ENCODE results near the gene RNASEH1. TPM values are rescaled to one million over a fixed set of nuclear protein-coding genes. Genes with fewer than 3 reads are reported as not detected.
A peak's percentile ranks its signal among the peaks of the same experiment; 100 is the strongest.
"Not testable (repeated sequence)": the region's sequence is repeated elsewhere in the genome, so short reads cannot be mapped to it uniquely, and the experiment has no call there.

Gene RNASEH1
- total RNA-seq, 2 donors from 2014 or later, result 24.7 to 47.2 TPM

DNA sequence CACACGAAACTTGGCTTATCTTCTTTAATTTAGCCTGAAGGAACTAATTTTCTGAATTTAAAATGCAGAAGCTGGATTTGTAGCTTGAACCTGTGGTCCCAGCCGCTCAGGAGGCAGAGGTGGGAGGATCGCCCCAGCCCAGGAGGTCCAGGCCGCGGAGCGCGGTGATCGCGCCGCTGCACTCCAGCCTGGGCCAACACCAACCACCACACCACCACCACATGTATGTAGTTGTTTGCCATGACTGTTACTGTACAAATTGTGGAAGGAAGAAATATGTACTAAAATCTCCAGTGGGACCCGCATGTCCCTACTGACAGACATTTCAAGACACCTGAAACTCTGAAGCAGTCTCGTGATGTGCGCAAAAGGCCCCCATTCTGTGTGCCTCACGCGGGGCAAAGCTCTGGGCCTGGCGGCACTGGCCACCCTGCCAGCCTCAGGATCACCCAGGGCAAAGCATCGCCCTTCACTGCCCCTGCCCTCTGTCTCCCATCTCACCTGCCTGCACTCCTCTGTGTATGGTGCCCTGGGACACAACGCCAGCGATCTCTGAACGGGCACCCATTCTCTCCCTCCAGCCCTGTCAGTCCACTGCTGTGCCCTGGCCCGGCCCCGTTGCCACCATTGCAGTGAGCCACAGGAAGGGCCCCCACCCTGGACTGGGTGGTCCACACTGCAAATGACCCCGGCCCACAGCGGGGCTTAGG, 28.7 kb downstream of the RNASEH1 start:
- DNase-seq (ENCODE audit: low spot score) (no peak), ATAC-seq (no peak)
- no peak overlapping the region for H3K27ac Mint-ChIP-seq
- H3K4me1 Mint-ChIP-seq (ENCODE audit: low read depth in 2 of 2), result no peaks in the 10 kb centered on the region
- H3K36me3 Mint-ChIP-seq, result no peaks in the 10 kb centered on the region
- no peak overlapping the region for H3K4me3 Mint-ChIP-seq
- no peaks in the 10 kb centered on the region for H3K9me3 Mint-ChIP-seq
- H3K27me3 Mint-ChIP-seq, result no peaks in the 10 kb centered on the region

DNA sequence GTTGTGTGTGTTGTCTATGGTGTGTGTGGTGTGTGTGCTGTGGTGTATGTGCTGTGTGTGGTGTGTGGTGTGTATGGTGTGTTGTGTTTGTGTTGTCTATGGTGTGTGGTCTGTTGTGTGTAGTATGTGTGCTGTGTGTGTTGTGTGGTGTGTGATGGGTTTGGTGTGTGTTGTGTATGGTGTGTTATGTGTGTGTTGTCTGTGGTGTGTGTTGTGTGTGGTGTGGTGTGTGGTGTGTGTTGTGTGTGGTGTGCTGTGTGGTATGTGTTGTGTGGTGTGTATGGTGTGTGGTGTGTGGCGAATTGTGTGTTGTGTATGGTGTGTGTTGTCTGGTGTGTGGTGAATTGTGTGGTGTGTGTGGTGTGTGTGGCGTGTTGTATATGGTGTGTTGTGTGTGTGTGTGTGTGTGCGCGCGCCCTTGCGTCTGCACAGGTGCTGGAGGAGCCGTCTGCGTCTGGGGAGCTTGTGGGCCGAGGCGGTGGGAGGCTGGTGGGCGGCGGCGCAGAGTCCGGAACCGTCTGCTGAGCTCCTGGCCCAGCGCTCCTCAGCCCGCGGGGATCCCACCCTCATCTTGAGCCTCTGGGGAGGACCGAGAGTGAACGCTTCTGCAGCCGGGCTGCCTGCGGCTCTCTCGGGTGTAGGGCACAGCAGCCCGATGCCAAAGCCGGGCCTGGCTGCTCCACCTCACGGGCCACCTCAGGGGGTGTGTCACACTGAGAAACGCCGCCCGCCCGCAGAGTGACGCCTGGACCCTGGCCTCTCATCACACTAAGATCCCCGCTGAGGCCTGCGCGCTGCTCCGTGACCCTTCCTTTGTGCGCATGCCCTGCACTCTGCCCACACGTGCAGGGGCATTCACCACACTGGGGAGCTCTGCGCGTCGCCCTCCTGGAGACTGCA, 30.0 kb downstream of the RNASEH1 start:
- Mint-ChIP-seq H3K4me1 (ENCODE audit: low read depth in 2 of 2) (no peaks in the 10 kb centered on the region), H3K9me3 (no peaks in the 10 kb centered on the region), H3K36me3 (no peaks in the 10 kb centered on the region), H3K27ac (no peak overlapping the region), H3K27me3 (no peaks in the 10 kb centered on the region), H3K4me3 (no peak overlapping the region)
- ATAC-seq (peak in 1 of 2 donors; percentile 25), DNase-seq (ENCODE audit: low spot score) (no peak)

DNA sequence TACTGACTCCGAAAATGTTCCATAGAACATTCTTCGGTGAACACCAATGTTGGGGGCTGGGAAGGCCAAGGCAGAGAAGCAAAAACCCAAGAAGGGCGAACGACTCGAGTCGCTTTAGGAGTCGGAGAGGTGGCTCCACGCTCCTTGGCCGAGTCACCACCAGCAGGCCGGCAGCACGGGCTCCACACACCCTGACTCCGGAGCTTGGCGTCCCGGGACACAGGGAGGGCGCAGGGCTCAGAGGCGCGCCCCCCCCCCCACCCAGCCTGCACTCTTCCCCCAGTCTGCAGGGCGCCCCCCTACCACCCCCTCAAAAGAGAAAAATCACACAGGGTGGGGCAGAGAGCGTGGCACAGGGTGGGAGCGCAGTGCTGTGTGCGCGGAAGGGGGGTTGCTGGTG, 31.3 kb downstream of the RNASEH1 start:
- DNase-seq (ENCODE audit: low spot score) (no peak), ATAC-seq (no peak)
- Mint-ChIP-seq H3K27me3 (no peaks in the 10 kb centered on the region), H3K36me3 (no peaks in the 10 kb centered on the region), H3K4me1 (ENCODE audit: low read depth in 2 of 2) (peaks cover under 1 to 1% of the 10 kb centered on the region in 2 donors), H3K4me3 (no peak overlapping the region), H3K9me3 (no peaks in the 10 kb centered on the region), H3K27ac (no peak overlapping the region)

DNA sequence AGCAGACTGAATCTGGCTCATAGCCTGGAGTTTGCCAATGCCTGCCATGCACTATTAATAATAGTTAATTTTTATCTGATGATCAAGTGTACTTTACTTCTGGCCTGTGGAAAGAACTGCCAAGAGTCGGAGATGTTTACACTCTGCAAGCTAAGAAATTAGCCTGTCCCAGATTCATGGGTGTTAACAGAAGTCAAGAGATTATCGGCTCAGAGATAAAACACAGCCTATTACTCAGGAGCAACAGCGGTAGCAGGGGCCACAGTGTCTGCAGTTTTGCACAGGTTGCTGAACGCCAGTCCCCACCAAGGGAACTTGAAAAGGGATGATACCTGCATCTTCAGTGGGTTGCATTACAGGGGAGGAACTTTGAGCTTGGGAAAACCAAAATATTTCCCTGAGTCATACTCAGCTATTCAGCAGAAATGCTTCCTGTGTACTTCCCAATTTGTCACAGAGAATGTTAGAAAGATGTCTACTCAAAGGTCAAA, 34.5 kb downstream of the RNASEH1 start:
- DNase-seq (ENCODE audit: low spot score) (no peak), ATAC-seq (no peak)
- peaks cover 5% of the 10 kb centered on the region for H3K36me3 Mint-ChIP-seq
- H3K27me3 Mint-ChIP-seq, result no peaks in the 10 kb centered on the region
- no peaks in the 10 kb centered on the region for H3K9me3 Mint-ChIP-seq
- H3K4me3 Mint-ChIP-seq, result no peak overlapping the region
- no peak overlapping the region for H3K27ac Mint-ChIP-seq
- H3K4me1 Mint-ChIP-seq (ENCODE audit: low read depth in 2 of 2), result peaks cover 19 to 24% of the 10 kb centered on the region in 2 donors

DNA sequence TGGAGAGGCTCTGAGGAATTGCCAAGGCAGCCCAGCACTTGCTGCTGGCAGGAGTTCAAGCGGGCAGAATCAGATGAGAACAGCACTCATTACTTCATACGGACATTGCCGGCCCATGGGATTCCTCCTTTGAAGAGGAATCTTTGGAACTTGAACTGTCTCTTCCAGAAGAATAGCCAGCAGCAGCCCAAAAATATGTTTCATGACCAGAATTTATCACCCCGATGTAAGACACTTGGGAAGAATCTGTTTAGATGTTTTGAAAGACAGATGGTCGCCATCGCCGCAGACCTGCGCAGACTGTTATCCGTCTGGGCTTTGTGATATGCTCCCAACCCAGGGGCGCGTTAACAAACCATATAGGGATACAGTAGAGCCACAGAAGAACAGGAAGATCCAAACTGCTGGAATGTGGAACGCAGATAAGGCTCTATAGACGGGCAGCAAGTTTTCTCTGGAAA, 35.1 kb downstream of the RNASEH1 start:
- Mint-ChIP-seq H3K36me3 (peaks cover 5% of the 10 kb centered on the region), H3K27me3 (no peaks in the 10 kb centered on the region), H3K4me1 (ENCODE audit: low read depth in 2 of 2) (peaks cover 19 to 26% of the 10 kb centered on the region in 2 donors), H3K27ac (no peak overlapping the region), H3K9me3 (no peaks in the 10 kb centered on the region), H3K4me3 (no peak overlapping the region)
- ATAC-seq, result no peak
- no peak for DNase-seq (ENCODE audit: low spot score)

DNA sequence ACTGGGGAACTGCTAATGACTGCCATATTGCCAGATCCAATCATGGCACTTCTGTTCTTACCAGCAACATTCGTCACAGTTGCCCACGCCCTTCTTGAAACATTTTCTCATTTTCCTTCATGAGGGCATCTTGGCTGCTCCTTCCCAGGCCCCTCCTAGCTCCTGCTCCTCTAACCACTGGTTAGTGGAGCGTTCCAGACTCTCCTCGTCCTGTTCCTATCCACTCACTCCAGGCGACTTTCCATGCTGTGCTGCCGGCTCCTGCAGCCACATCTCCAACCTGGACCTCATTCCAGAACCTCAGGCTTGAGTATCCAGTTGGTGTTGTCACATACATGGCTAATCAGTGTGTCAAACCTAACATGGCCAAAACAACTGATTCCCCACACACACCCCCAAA, 37.5 kb downstream of the RNASEH1 start:
- Mint-ChIP-seq H3K4me1 (ENCODE audit: low read depth in 2 of 2) (peaks cover 19 to 33% of the 10 kb centered on the region in 2 donors), H3K36me3 (peaks cover 9% of the 10 kb centered on the region), H3K27me3 (no peaks in the 10 kb centered on the region), H3K27ac (peak overlapping the region; percentile 80 to 91), H3K4me3 (peak overlapping the region; percentile 94), H3K9me3 (no peaks in the 10 kb centered on the region)
- DNase-seq (ENCODE audit: low spot score) (no peak), ATAC-seq (no peak)

DNA sequence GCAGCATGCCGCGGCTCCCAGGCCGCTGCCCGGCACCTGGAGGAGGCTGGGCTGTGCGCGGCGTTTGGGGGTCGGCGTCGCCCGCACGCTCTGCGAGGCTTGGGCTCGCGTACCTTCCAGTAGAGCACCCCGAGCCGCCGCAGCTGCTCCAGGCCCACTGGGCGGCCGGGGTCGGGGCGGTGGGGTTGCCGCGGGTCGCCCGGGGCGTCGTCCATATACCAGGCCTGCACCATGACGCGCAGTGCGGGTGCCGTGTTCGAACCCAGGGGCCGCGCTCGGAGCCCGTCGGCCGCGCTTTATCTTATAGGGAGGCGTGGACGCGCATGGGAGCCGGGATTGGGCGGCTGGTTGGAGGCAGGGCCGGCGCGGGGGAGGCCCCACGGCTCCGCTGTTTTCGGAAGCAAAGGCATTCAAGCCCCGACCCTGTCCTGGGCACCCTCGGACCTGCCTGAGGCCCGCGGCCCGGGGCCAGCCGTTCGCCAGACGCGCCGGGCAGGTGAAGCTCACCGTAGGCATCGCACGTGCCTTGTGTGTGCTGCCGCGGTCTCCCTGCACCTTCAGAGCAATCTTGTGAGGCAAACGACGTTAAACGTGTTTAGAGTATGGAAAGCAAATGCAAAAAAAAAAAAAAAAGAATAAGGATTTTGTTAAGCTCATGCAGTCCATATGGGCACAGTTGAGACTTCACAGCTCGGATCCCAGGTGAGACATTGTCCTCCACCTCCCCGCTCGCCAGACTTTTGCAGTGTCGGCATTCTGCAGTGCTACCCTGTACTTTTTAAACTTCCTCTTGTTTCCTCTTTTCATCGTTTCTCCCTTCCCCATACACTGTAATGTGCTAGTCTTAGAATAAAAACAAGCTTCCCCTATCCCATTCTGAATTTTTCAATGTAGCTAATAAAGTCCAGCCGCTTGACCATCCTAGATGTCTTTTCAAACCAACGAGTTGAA, 38.6 kb downstream of the RNASEH1 start, which contains the start of gene ADI1:
ADI1 (minus strand) TSS at position 277 of the 951 bp plus-strand sequence; CDS start at position 233, 44 bp downstream.
- peaks cover 13% of the 10 kb centered on the region for H3K36me3 Mint-ChIP-seq
- no peaks in the 10 kb centered on the region for H3K9me3 Mint-ChIP-seq
- peak within 1 kb of the TSS; percentile 80 to 91 for H3K27ac Mint-ChIP-seq
- peak; percentile 90 for DNase-seq (ENCODE audit: low spot score)
- no peaks in the 10 kb centered on the region for H3K27me3 Mint-ChIP-seq
- ATAC-seq, result peak; percentile 85 to 86
- H3K4me3 Mint-ChIP-seq, result peak within 1 kb of the TSS; percentile 94
- peaks cover 19 to 33% of the 10 kb centered on the region in 2 donors for H3K4me1 Mint-ChIP-seq (ENCODE audit: low read depth in 2 of 2)

DNA sequence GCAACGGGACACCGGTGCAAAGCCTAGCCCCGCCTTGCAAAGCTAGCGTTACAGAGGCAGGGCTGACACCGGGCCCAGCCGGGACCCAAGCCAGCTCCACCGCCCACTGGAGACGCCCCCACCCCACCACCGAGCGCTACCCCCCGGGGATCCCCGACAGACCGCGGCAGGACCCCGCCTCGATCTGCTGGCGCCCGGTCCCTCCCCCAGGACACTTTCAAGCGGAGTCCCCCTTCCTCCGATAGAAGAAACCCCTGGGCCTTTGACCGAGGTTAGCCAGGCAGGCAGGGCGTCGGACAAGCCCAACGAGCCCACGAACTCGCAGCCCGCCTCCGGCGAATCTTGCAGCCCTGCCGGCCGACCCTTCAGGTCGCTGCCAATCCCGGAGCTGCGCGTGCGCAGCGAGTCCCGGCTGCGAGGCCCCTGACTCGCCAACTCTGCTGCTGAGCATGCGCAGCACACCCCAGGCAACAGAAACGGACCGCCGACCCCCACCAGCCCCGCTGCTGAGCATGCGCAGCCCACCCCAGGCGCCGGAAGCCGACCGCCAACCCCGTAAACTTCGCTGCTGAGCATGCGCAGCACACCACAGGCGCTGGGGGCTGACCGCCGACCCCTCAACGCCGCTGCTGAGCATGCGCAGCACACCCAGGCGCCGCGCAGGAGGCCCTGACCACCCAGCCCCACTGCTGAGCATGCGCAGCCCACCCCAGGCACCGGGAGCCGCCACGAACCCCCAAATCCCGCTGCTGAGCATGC, 39.5 kb downstream of the RNASEH1 start:
- Mint-ChIP-seq H3K27ac (peak overlapping the region; percentile 80 to 91), H3K27me3 (no peaks in the 10 kb centered on the region), H3K9me3 (no peaks in the 10 kb centered on the region), H3K4me3 (peak overlapping the region; percentile 94), H3K36me3 (peaks cover 22% of the 10 kb centered on the region), H3K4me1 (ENCODE audit: low read depth in 2 of 2) (peaks cover 19 to 39% of the 10 kb centered on the region in 2 donors)
- DNase-seq (ENCODE audit: low spot score) (peak; percentile 99), ATAC-seq (peak; percentile 89 to 93)

DNA sequence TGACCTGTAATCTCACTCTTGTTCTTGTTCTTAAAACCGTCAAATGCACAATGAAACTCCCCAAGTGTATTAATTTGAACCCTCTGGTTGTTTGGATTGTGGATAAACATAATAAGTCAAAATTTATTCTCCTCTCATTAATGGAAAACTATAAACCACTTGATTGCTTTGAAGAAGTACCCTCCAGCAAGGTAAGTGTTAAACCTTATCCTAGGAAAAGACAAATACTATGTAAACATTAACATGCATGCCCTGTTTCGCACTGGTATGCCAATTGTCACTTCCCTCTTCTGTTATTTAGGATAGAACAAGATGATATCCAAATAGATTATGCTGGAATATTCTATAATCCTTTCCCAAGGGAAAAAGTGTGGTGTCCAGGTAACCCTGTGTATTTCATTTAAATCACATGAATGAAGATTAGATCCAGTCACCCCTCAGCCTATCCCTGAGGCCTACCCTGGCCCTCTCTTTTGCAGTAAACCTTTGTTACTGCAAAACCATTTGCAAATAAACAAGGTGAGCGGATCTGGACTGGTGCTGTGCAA, 40.1 kb downstream of the RNASEH1 start:
- peaks cover 22% of the 10 kb centered on the region for H3K36me3 Mint-ChIP-seq
- peak overlapping the region; percentile 80 to 91 for H3K27ac Mint-ChIP-seq
- H3K4me3 Mint-ChIP-seq, result peak overlapping the region; percentile 94
- ATAC-seq (no peak), DNase-seq (ENCODE audit: low spot score) (no peak)
- H3K4me1 Mint-ChIP-seq (ENCODE audit: low read depth in 2 of 2), result peaks cover 19 to 39% of the 10 kb centered on the region in 2 donors
- no peaks in the 10 kb centered on the region for H3K9me3 Mint-ChIP-seq
- H3K27me3 Mint-ChIP-seq, result no peaks in the 10 kb centered on the region

DNA sequence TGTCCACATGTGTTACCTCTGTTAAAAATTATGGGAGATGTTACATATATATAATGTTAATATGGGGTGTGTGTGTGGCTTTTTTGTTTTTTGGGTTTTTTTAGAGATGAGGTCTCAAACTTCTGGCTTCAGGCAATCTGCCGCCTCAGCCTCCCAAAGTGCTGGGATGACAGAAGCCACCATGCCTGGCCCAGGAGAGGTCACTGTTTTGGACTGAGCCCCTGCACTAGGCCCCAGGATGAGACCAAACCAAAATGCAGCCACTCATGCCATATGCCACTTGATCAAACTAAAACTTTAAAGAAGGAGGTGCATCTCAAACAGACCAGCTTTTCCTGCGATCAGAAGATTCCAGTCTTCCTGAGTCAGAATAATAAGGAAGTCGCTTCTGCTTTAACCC, 41.3 kb downstream of the RNASEH1 start:
- Mint-ChIP-seq H3K27ac (no peak overlapping the region), H3K36me3 (peaks cover 26% of the 10 kb centered on the region), H3K27me3 (no peaks in the 10 kb centered on the region), H3K4me3 (no peak overlapping the region), H3K4me1 (ENCODE audit: low read depth in 2 of 2) (peaks cover 18 to 38% of the 10 kb centered on the region in 2 donors), H3K9me3 (no peaks in the 10 kb centered on the region)
- DNase-seq (ENCODE audit: low spot score), result no peak
- ATAC-seq, result no peak

DNA sequence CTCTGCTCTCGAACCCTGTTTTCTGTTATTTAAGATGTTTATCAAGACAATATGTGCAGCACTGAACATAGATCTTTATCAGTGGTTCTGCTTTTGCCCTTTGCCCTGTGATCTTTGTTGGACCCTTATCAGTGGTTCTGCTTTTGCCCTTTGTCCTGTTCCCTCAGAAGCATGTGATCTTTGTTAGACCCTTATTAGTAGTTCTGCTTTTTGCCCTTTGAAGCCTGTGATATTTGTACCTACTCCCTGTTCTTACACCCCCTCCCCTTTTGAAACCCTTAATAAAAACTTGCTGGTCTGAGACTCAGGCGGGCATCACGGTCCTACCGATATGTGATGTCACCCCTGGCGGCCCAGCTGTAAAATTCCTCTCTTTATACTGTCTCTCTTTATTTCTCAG, 42.7 kb downstream of the RNASEH1 start:
- not testable (repeated sequence) for H3K27me3 Mint-ChIP-seq; H3K4me3 Mint-ChIP-seq; ATAC-seq; H3K9me3 Mint-ChIP-seq; DNase-seq (ENCODE audit: low spot score)
- Mint-ChIP-seq H3K4me1 (ENCODE audit: low read depth in 2 of 2) (peaks cover 7 to 24% of the 10 kb centered on the region in 2 donors), H3K27ac (peak overlapping the region in 1 of 2 donors; percentile 1), H3K36me3 (peaks cover 28% of the 10 kb centered on the region)

DNA sequence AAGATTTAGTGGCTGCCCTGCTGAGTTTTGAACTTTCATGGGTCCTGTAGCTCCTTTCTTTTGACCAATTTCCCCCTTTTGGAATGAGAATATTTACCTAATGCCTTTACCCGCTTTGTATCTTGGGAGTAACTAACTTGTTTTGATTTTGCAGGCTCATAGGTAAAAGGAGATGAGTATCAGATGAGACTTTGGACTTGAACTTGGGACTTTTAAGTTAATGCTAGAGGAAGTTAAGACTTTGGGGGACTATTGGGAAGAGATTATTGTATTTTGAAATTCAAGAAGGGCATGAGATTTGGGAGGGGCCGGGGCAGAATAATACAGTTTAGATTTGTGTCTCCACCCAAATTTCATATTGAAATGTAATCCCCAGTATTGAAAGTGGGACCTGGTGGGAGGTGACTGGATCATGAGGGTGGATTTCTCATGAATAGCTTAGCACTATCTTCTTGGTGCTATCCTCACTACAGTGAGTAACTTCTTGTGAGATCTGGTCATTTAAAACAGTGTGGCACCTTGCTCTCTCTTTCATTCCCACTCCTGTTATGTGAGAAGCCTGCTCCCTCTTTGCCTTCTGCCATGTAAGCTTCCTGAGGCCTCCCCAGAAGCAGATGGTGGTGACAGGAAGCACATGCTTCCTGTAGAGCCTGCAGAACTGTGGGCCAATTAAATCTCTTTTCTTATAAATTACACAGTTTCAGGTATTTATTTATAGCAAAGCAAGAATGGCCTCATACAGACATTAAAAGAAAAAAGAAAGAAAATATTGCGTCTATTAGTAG, 44.9 kb downstream of the RNASEH1 start:
- Mint-ChIP-seq H3K4me3 (no peak overlapping the region), H3K4me1 (ENCODE audit: low read depth in 2 of 2) (peaks cover 0 to 15% of the 10 kb centered on the region in 2 donors), H3K9me3 (no peaks in the 10 kb centered on the region), H3K27me3 (no peaks in the 10 kb centered on the region), H3K27ac (no peak overlapping the region), H3K36me3 (peaks cover 28% of the 10 kb centered on the region)
- no peak for ATAC-seq
- DNase-seq (ENCODE audit: low spot score), result no peak
